Small intestine (tissue), 7 donors: ENCODE data around the gene NYAP1. TPM values are rescaled to one million over a fixed set of nuclear protein-coding genes. Genes with fewer than 3 reads are reported as not detected.

Experiments used
- DNase-seq, 2 donors: peaks; one replicate each; pipeline versions ENCODE4 v3.0.0 to v3.0.0-alpha.2; 2013
- FAIRE-seq: peaks from 2 replicates; lab custom pipeline; 2012; peaks lifted over from hg19 to GRCh38; lab: Jason Lieb, UNC
- H3K27ac ChIP-seq, 3 donors: one replicate each; pipeline ENCODE4 v1.5.1; 2013; ENCODE audit warnings: low read length in 2 of 3, mild to moderate bottlenecking in 2 of 3, control low read depth in 1 of 3, inconsistent platforms in 1 of 3, low read depth in 1 of 3, moderate library complexity in 1 of 3
- H3K27me3 ChIP-seq, 3 donors: one replicate each; pipeline ENCODE4 v1.6.1; 2013; ENCODE audit warnings: low read length in 3 of 3, inconsistent platforms in 1 of 3; ENCODE audit not compliant: control insufficient read depth in 3 of 3, insufficient read depth in 3 of 3
- H3K36me3 ChIP-seq, 3 donors: one replicate each; pipeline ENCODE4 v1.6.1; 2013; ENCODE audit warnings: low read length in 3 of 3, inconsistent platforms in 1 of 3, low read depth in 1 of 3, mild to moderate bottlenecking in 1 of 3, moderate library complexity in 1 of 3; ENCODE audit not compliant: control insufficient read depth in 3 of 3, insufficient read depth in 2 of 3
- H3K4me1 ChIP-seq, 3 donors: one replicate each; pipeline ENCODE4 v1.6.1; 2013; ENCODE audit warnings: low read length in 2 of 3, inconsistent platforms in 1 of 3, low read depth in 1 of 3, mild to moderate bottlenecking in 1 of 3, moderate library complexity in 1 of 3; ENCODE audit not compliant: control insufficient read depth in 3 of 3, insufficient read depth in 2 of 3
- H3K4me3 ChIP-seq, 3 donors: one replicate each; pipeline ENCODE4 v1.5.1; 2013; ENCODE audit warnings: low read length in 3 of 3, control low read depth in 1 of 3, inconsistent platforms in 1 of 3, low read depth in 1 of 3, mild to moderate bottlenecking in 1 of 3, moderate library complexity in 1 of 3
- H3K9me3 ChIP-seq, 2 donors: one replicate each; pipeline ENCODE4 v1.6.1; 2013; ENCODE audit warnings: low read depth in 1 of 2, low read length in 1 of 2; ENCODE audit not compliant: control insufficient read depth in 2 of 2, insufficient read depth in 1 of 2
- WGBS, 3 donors: extraction: QIAGEN DNeasy Blood & Tissue Kit; methylation state at CpG; one replicate each; pipeline ENCODE4 v1.1.7; 2013; 5-methylcytosine and 5-hydroxymethylcytosine counted together
- polyA plus RNA-seq, 4 donors: library from polyadenylated mRNA; stranded (reverse) in 3 of 4; unstranded in 1 of 4; fragments of 200-250 nt in 3 of 4; fragments of 120-200 nt in 1 of 4; gene quantifications; one replicate each; pipeline versions ENCODE4 v1.2.1 to v1.2.3, GENCODE V29; 2013
- donor health status: healthy with polysubstance abuse.
- donor health status: control.
- donor health status: control.
- donor health status: Bipolar disorder and iron deficiency.
- donor health status: healthy.

Gene NYAP1
- polyA plus RNA-seq, 4 donors, result 1.1 to 2.3 TPM; not detected in 2

GRCh38 chr7:100465702-100466311 is 17.9 kb upstream of the NYAP1 start:
- Histone ChIP-seq H3K27me3 (no peaks in the 10 kb centered on the region), H3K4me3 (no peak overlapping the region), H3K9me3 (no peaks in the 10 kb centered on the region), H3K27ac (no peak overlapping the region), H3K4me1 (peaks cover 0 to 5% (median 0%) of the 10 kb centered on the region in 3 donors), H3K36me3 (peaks cover 0 to 66% (median 11%) of the 10 kb centered on the region in 3 donors)
- DNase-seq (peak; percentile 49 to 68), FAIRE-seq (no peak)
- 17 to 28% (median 19%) methylated on average over 11 to 17 of the region's 17 CpGs for WGBS, 3 donors

GRCh38 chr7:100466653-100467605 is 16.8 kb upstream of the NYAP1 start:
- H3K27me3 ChIP-seq, result no peaks in the 10 kb centered on the region
- no peak overlapping the region for H3K4me3 ChIP-seq
- 76 to 82% (median 81%) methylated on average over 24 to 32 of the region's 32 CpGs for WGBS, 3 donors
- H3K9me3 ChIP-seq, result no peaks in the 10 kb centered on the region
- DNase-seq (no peak), FAIRE-seq (no peak)
- H3K27ac ChIP-seq, result no peak overlapping the region
- peaks cover 0 to 5% (median 0%) of the 10 kb centered on the region in 3 donors for H3K4me1 ChIP-seq
- peaks cover 0 to 70% (median 11%) of the 10 kb centered on the region in 3 donors for H3K36me3 ChIP-seq

- Histone ChIP-seq H3K27ac (no peak overlapping the region), H3K4me3 (no peak overlapping the region), H3K27me3 (no peaks in the 10 kb centered on the region), H3K36me3 (peaks cover 3 to 76% (median 11%) of the 10 kb centered on the region in 3 donors), H3K4me1 (peaks cover 2 to 7% (median 3%) of the 10 kb centered on the region in 3 donors), H3K9me3 (no peaks in the 10 kb centered on the region)
- no peak for DNase-seq
- FAIRE-seq, result no peak
- WGBS, 3 donors, result 75 to 81% (median 80%) methylated on average over 15 to 22 of the region's 22 CpGs
Observed at GRCh38 chr7:100467638-100468373, 15.9 kb upstream of the NYAP1 start.

GRCh38 chr7:100469227-100470044 is 14.3 kb upstream of the NYAP1 start:
- H3K36me3 ChIP-seq, result peaks cover 3 to 79% (median 18%) of the 10 kb centered on the region in 3 donors
- H3K9me3 ChIP-seq, result no peaks in the 10 kb centered on the region
- no peak overlapping the region for H3K4me3 ChIP-seq
- DNase-seq (peak; percentile 76 to 88), FAIRE-seq (no peak)
- H3K4me1 ChIP-seq, result peaks cover 2 to 11% (median 6%) of the 10 kb centered on the region in 3 donors
- no peak overlapping the region for H3K27ac ChIP-seq
- H3K27me3 ChIP-seq, result no peaks in the 10 kb centered on the region
- 27 to 33% (median 31%) methylated on average over 13 of the region's 13 CpGs for WGBS, 3 donors

GRCh38 chr7:100471021-100471420 is 12.7 kb upstream of the NYAP1 start:
- Histone ChIP-seq H3K27me3 (no peaks in the 10 kb centered on the region), H3K27ac (no peak overlapping the region), H3K4me1 (peaks cover 2 to 19% (median 8%) of the 10 kb centered on the region in 3 donors), H3K4me3 (no peak overlapping the region), H3K36me3 (peaks cover 3 to 88% (median 18%) of the 10 kb centered on the region in 3 donors), H3K9me3 (no peaks in the 10 kb centered on the region)
- WGBS, 3 donors, result 42 to 56% (median 45%) methylated on average over 2 to 4 of the region's 4 CpGs
- no peak for DNase-seq
- FAIRE-seq, result no peak

GRCh38 chr7:100472121-100472851 is 11.4 kb upstream of the NYAP1 start:
- 56 to 69% (median 62%) methylated on average over 13 to 16 of the region's 16 CpGs for WGBS, 3 donors
- FAIRE-seq (no peak), DNase-seq (no peak)
- no peak overlapping the region for H3K4me3 ChIP-seq
- no peaks in the 10 kb centered on the region for H3K27me3 ChIP-seq
- H3K27ac ChIP-seq, result peak overlapping the region in 1 of 3 donors; percentile 56
- H3K36me3 ChIP-seq, result peaks cover 3 to 91% (median 12%) of the 10 kb centered on the region in 3 donors
- no peaks in the 10 kb centered on the region for H3K9me3 ChIP-seq
- H3K4me1 ChIP-seq, result peaks cover 2 to 30% (median 15%) of the 10 kb centered on the region in 3 donors

- Histone ChIP-seq H3K4me3 (no peak overlapping the region), H3K27me3 (no peaks in the 10 kb centered on the region), H3K27ac (peak overlapping the region in 1 of 3 donors; percentile 56), H3K4me1 (peaks cover 2 to 32% (median 15%) of the 10 kb centered on the region in 3 donors), H3K9me3 (no peaks in the 10 kb centered on the region), H3K36me3 (peaks cover 3 to 84% (median 8%) of the 10 kb centered on the region in 3 donors)
- DNase-seq (no peak), FAIRE-seq (no peak)
- 54 to 64% (median 56%) methylated on average over 14 of the region's 14 CpGs for WGBS, 3 donors
Observed at GRCh38 chr7:100472854-100473499, 10.8 kb upstream of the NYAP1 start.
